Astrocyte of the cerebellum (primary cell): ENCODE measurements around the gene C11orf16.

Experiments used
- DNase-seq: peaks from one replicate; pipeline ENCODE4 v3.0.0-alpha.2; 2011; ENCODE audit warnings: low read depth
- H3K4me3 ChIP-seq: 2 replicates; pipeline ENCODE4 v1.5.1; 2011; ENCODE audit warnings: mild to moderate bottlenecking, low read depth, low read length, moderate library complexity
- CTCF ChIP-seq: IDR thresholded peaks from 2 replicates; pipeline ENCODE4 v1.5.1; 2012; ENCODE audit warnings: low read length, low read depth, moderate library complexity, mild to moderate bottlenecking; ENCODE audit errors: missing control alignments
- in situ Hi-C: cut with HindIII; loops from 2 replicates; pipeline ENCODE4 v1.10.0; 2017; ENCODE audit warnings: low sequenced_read_pairs

The C11orf16 gene

GRCh38 chr11:8927233-8927632 is 5.5 kb downstream of the C11orf16 start:
- in situ Hi-C loops = no loop called here
- no peak overlapping the region for H3K4me3 ChIP-seq
- DNase-seq = no peak
- no peak for TF ChIP-seq CTCF

- in situ Hi-C loops = no loop called here
- TF ChIP-seq CTCF = no peak
- DNase-seq = no peak
- H3K4me3 ChIP-seq = no peak overlapping the region
Observed at GRCh38 chr11:8926236-8926635, 6.5 kb downstream of the C11orf16 start.

GRCh38 chr11:8925711-8926110 is 7.0 kb downstream of the C11orf16 start:
- no peak for DNase-seq
- TF ChIP-seq CTCF = no peak
- no peak overlapping the region for H3K4me3 ChIP-seq
- in situ Hi-C loops = no loop called here

- in situ Hi-C loops = no loop called here
- no peak for TF ChIP-seq CTCF
- no peak overlapping the region for H3K4me3 ChIP-seq
Observed at GRCh38 chr11:8922691-8923090, 10.1 kb downstream of the C11orf16 start.

GRCh38 chr11:8917157-8917825 is 15.5 kb downstream of the C11orf16 start:
- in situ Hi-C loops = no loop called here
- peak; percentile 94 for DNase-seq
- no peak for TF ChIP-seq CTCF
- no peak overlapping the region for H3K4me3 ChIP-seq

More at GRCh38 chr11:8922691-8923090, 10.1 kb downstream of the C11orf16 start:
- no peak for DNase-seq

- no peak for TF ChIP-seq CTCF
- H3K4me3 ChIP-seq = no peak overlapping the region
- no peak for DNase-seq
- in situ Hi-C loops = no loop called here
Observed at GRCh38 chr11:8914661-8915018, 18.1 kb downstream of the C11orf16 start.
